Rectal smooth muscle tissue (tissue), 1 donor: ENCODE data around the gene KIAA1217.

Experiments
- H3K27ac ChIP-seq: one replicate; pipeline ENCODE4 v1.7.0; 2013; ENCODE audit warnings: low read depth, low read length, inconsistent platforms
- H3K27me3 ChIP-seq: one replicate; pipeline ENCODE4 v1.7.0; 2013; ENCODE audit warnings: low read length; ENCODE audit not compliant: control insufficient read depth, insufficient read depth
- H3K36me3 ChIP-seq: one replicate; pipeline ENCODE4 v1.7.0; 2013; ENCODE audit warnings: low read length; ENCODE audit not compliant: control insufficient read depth, insufficient read depth
- H3K4me1 ChIP-seq: one replicate; pipeline ENCODE4 v1.7.0; 2013; ENCODE audit warnings: low read length; ENCODE audit not compliant: control insufficient read depth, insufficient read depth
- H3K4me3 ChIP-seq: one replicate; pipeline ENCODE4 v1.7.0; 2013; ENCODE audit warnings: low read length
- H3K9ac ChIP-seq: one replicate; pipeline ENCODE4 v1.7.0; 2013; ENCODE audit warnings: low read length

The KIAA1217 gene

DNA sequence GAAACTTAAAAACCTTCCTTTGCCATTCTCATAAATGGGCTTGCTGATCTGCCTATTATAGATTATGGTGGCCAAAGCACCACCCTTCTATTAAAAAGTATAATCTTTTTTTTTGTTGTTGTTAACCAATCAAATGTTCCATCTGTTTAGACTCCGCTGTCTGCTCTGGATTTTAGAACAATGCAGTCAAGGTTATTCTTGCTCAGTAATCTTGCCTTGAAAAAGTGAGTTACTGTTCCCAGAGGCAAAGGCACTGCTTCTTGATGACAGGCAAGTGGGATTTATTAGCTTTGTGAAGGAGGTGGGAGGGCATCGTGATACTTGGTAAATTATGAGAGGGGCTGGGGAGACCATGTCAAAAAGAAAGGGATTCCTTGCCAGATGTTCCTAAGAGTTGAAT, 143.5 kb downstream of the KIAA1217 start:
- no peak overlapping the region for H3K27ac ChIP-seq
- H3K9ac ChIP-seq: no peak overlapping the region
- H3K4me1 ChIP-seq: no peaks in the 10 kb centered on the region
- H3K27me3 ChIP-seq: no peaks in the 10 kb centered on the region
- no peak overlapping the region for H3K4me3 ChIP-seq
- no peaks in the 10 kb centered on the region for H3K36me3 ChIP-seq

- H3K4me3 ChIP-seq: no peak overlapping the region
- no peaks in the 10 kb centered on the region for H3K4me1 ChIP-seq
- no peak overlapping the region for H3K9ac ChIP-seq
- H3K27me3 ChIP-seq: no peaks in the 10 kb centered on the region
- H3K27ac ChIP-seq: no peak overlapping the region
- no peaks in the 10 kb centered on the region for H3K36me3 ChIP-seq
Measured at GRCh38 chr10:24353319-24353718, 144.4 kb downstream of the KIAA1217 start.

DNA sequence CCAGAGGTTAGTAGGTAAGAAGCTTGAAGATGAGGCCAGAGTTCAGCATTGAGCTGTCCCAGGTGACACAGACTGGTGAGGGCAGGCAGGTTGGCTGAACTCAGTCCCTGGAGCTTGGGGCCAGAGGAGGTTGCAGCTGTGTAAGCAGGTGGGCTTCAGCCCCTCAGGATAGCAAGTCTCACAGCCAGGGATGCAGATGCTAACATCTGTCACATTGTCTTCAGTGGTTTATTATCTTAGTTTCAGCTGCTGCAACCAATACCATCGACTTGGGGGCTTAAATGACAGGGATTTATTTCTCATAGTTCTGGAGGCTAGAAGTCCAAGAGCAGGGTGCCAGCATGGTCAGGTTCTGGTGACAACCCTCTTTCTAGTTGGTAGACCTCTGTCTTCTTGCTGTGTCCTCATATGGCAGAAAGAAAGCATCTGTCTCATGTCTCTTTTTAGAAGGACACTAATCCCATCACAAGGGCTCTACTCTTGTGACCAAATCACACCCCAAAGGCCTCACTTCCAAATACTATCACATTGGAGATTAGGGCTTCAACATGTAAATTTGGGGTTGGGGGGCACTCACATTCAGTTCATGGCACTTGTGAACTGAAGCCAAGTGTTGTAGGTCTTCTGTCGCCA, 146.2 kb downstream of the KIAA1217 start:
- Histone ChIP-seq H3K4me1 (no peaks in the 10 kb centered on the region), H3K27me3 (no peaks in the 10 kb centered on the region), H3K9ac (no peak overlapping the region), H3K36me3 (no peaks in the 10 kb centered on the region), H3K4me3 (no peak overlapping the region), H3K27ac (peak overlapping the region; percentile 18)

- Histone ChIP-seq H3K9ac (no peak overlapping the region), H3K36me3 (no peaks in the 10 kb centered on the region), H3K27ac (no peak overlapping the region), H3K27me3 (no peaks in the 10 kb centered on the region), H3K4me1 (no peaks in the 10 kb centered on the region), H3K4me3 (no peak overlapping the region)
Measured at GRCh38 chr10:24357344-24358004, 148.5 kb downstream of the KIAA1217 start.

DNA sequence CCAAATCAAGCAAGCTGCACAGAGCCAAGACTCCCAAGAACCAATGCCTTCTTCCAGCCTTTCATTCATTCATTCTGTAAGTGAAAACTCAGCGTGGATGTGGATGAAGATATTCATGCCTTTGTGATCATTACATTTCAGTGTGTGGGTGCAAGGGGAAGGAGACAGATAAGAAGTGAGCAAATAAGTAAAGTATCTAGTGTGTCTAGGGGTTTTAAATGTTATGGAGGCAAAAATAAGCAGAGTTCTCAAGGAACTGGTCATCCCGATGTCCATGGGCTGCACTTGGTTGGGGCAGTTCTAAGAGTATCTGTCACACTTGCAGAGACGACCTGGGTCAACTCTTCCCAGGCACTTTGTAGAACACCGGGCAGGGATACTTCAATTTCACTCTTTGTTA, 149.1 kb downstream of the KIAA1217 start:
- H3K27ac ChIP-seq: no peak overlapping the region
- no peaks in the 10 kb centered on the region for H3K27me3 ChIP-seq
- no peaks in the 10 kb centered on the region for H3K4me1 ChIP-seq
- H3K9ac ChIP-seq: no peak overlapping the region
- no peak overlapping the region for H3K4me3 ChIP-seq
- no peaks in the 10 kb centered on the region for H3K36me3 ChIP-seq

- Histone ChIP-seq H3K27me3 (no peaks in the 10 kb centered on the region), H3K4me3 (no peak overlapping the region), H3K27ac (no peak overlapping the region), H3K36me3 (no peaks in the 10 kb centered on the region), H3K4me1 (no peaks in the 10 kb centered on the region), H3K9ac (no peak overlapping the region)
Measured at GRCh38 chr10:24360282-24361127, 151.6 kb downstream of the KIAA1217 start.

GRCh38 chr10:24363070-24363469, 154.1 kb downstream of the KIAA1217 start:
- H3K27me3 ChIP-seq: no peaks in the 10 kb centered on the region
- no peaks in the 10 kb centered on the region for H3K4me1 ChIP-seq
- H3K27ac ChIP-seq: no peak overlapping the region

GRCh38 chr10:24367688-24368087, 158.8 kb downstream of the KIAA1217 start:
- Histone ChIP-seq H3K27ac (no peak overlapping the region), H3K9ac (no peak overlapping the region), H3K27me3 (no peaks in the 10 kb centered on the region), H3K4me1 (no peaks in the 10 kb centered on the region), H3K36me3 (no peaks in the 10 kb centered on the region), H3K4me3 (no peak overlapping the region)

More at GRCh38 chr10:24363070-24363469, 154.1 kb downstream of the KIAA1217 start:
- Histone ChIP-seq H3K4me3 (no peak overlapping the region), H3K36me3 (no peaks in the 10 kb centered on the region), H3K9ac (no peak overlapping the region)

DNA sequence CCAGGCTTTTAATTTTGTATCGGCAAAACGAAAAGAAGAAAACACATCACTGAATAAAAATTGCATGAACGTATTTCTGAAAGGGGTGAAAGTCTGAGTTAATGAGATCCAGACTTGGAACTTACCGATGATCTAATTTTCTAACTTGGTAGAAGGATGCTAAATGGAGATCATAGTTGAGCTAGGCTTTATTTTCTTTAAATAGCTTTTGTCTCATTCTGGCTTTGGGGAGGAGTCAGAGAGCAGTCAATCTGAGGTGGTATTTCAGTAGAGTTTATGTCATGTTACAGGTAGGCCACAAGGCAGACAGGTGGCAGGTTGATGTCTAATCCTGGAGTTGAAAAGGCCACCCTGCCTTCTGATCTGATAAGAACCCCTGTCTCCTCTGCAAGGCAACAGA, 161.9 kb downstream of the KIAA1217 start:
- Histone ChIP-seq H3K27me3 (no peaks in the 10 kb centered on the region), H3K27ac (no peak overlapping the region), H3K4me3 (no peak overlapping the region), H3K4me1 (no peaks in the 10 kb centered on the region), H3K36me3 (no peaks in the 10 kb centered on the region), H3K9ac (no peak overlapping the region)

- H3K4me1 ChIP-seq: no peaks in the 10 kb centered on the region
- no peaks in the 10 kb centered on the region for H3K27me3 ChIP-seq
- no peak overlapping the region for H3K9ac ChIP-seq
- H3K27ac ChIP-seq: no peak overlapping the region
- no peak overlapping the region for H3K4me3 ChIP-seq
- H3K36me3 ChIP-seq: no peaks in the 10 kb centered on the region
Measured at GRCh38 chr10:24371396-24371795, 162.5 kb downstream of the KIAA1217 start.

- Histone ChIP-seq H3K27ac (no peak overlapping the region), H3K27me3 (no peaks in the 10 kb centered on the region), H3K9ac (no peak overlapping the region), H3K4me1 (no peaks in the 10 kb centered on the region), H3K36me3 (no peaks in the 10 kb centered on the region), H3K4me3 (no peak overlapping the region)
Measured at GRCh38 chr10:24374134-24374915, 165.4 kb downstream of the KIAA1217 start.

- no peak overlapping the region for H3K27ac ChIP-seq
- H3K4me3 ChIP-seq: no peak overlapping the region
- H3K4me1 ChIP-seq: no peaks in the 10 kb centered on the region
- no peak overlapping the region for H3K9ac ChIP-seq
- no peaks in the 10 kb centered on the region for H3K36me3 ChIP-seq
- H3K27me3 ChIP-seq: no peaks in the 10 kb centered on the region
Measured at GRCh38 chr10:24375510-24375909, 166.6 kb downstream of the KIAA1217 start.
